SK-N-SH (cell line): ENCODE measurements around the gene MEN1. TPM values are rescaled to one million over a fixed set of nuclear protein-coding genes. Genes with fewer than 3 reads are reported as not detected.

Experiments used
- CTCF ChIA-PET: fragments of 300-600, 350-600 bp; formaldehyde crosslinking; extraction: SDS; loops from one replicate; lab custom pipeline; 2021; lab: Yijun Ruan, JAX
- POLR2A ChIA-PET: fragments of 350-600 bp; sonication (Branson Sonifier 250); formaldehyde crosslinking; extraction: SDS; loops from one replicate; lab custom pipeline; 2020; ENCODE audit warnings: antibody characterized with exemption, inconsistent platforms; lab: Yijun Ruan, JAX
- DNase-seq: peaks from one replicate; pipeline ENCODE4 v3.0.0; 2012
- H2AFZ ChIP-seq: fragments of 200-600 bp; sonication (generic); 2 replicates; pipeline ENCODE4 v1.8.1; 2016; ENCODE audit warnings: antibody characterized with exemption, mild to moderate bottlenecking, low read depth
- H3F3A ChIP-seq: fragments of 200-600 bp; sonication (generic); replicated peaks from 2 replicates; pipeline ENCODE3; 2016; ENCODE audit warnings: antibody characterized with exemption, mild to moderate bottlenecking; ENCODE audit not compliant: insufficient read depth
- H3K27ac ChIP-seq, 2 experiments: fragments of 200-500 bp in 1 of 2; fragments of 200-600 bp in 1 of 2; sonication (Bioruptor generic) in 1 of 2; sonication (generic), shearing (Covaris generic) in 1 of 2; 2 replicates each; pipeline versions ENCODE4 v1.5.1 to v1.6.1; 2014 to 2016; ENCODE audit warnings: low read depth in 2 of 2, inconsistent platforms in 1 of 2, low read length in 1 of 2, mild to moderate bottlenecking in 1 of 2, mixed read lengths in 1 of 2
- H3K27me3 ChIP-seq: fragments of 200-600 bp; sonication (generic), shearing (Covaris generic); 2 replicates; pipeline ENCODE4 v1.6.1; 2016; ENCODE audit warnings: mixed run types; ENCODE audit not compliant: insufficient read depth
- H3K36me3 ChIP-seq, 2 experiments: fragments of 200-500 bp in 1 of 2; fragments of 200-600 bp in 1 of 2; sonication (Bioruptor generic) in 1 of 2; sonication (generic) in 1 of 2; replicated peaks in 1 of 2; 2 replicates each; pipeline versions ENCODE3 to v1.5.1; 2014 to 2016; ENCODE audit warnings: low read length in 1 of 2, mild to moderate bottlenecking in 1 of 2; ENCODE audit not compliant: insufficient read depth in 2 of 2, control insufficient read depth in 1 of 2
- H3K4me1 ChIP-seq, 2 experiments: fragments of 200-500 bp in 1 of 2; fragments of 200-600 bp in 1 of 2; sonication (Bioruptor generic) in 1 of 2; sonication (generic), shearing (Covaris generic) in 1 of 2; 2 replicates each; pipeline versions ENCODE4 v1.5.1 to v1.6.1; 2014 to 2016; ENCODE audit warnings: low read depth in 1 of 2, low read length in 1 of 2, mixed run types in 1 of 2; ENCODE audit not compliant: insufficient read depth in 2 of 2, control insufficient read depth in 1 of 2
- H3K4me2 ChIP-seq: fragments of 200-600 bp; sonication (generic), shearing (Covaris generic); 2 replicates; pipeline ENCODE4 v1.6.1; 2017; ENCODE audit warnings: mixed run types
- H3K4me3 ChIP-seq, 2 experiments: fragments of 200-500 bp in 1 of 2; fragments of 200-600 bp in 1 of 2; sonication (Bioruptor generic) in 1 of 2; sonication (generic), shearing (Covaris generic) in 1 of 2; 2 replicates each; pipeline versions ENCODE4 v1.5.1 to v1.8.1; 2014 to 2016; ENCODE audit warnings: low read depth in 2 of 2, inconsistent platforms in 1 of 2, low read length in 1 of 2, mild to moderate bottlenecking in 1 of 2, mixed read lengths in 1 of 2, moderate library complexity in 1 of 2
- H3K79me2 ChIP-seq: fragments of 200-600 bp; sonication (generic); 2 replicates; pipeline ENCODE4 v1.8.1; 2017; ENCODE audit warnings: mild to moderate bottlenecking; ENCODE audit not compliant: insufficient read depth
- H3K9ac ChIP-seq: fragments of 200-600 bp; sonication (generic); 2 replicates; pipeline ENCODE4 v1.6.1; 2017; ENCODE audit warnings: mixed run types
- H3K9me2 ChIP-seq: fragments of 200-600 bp; sonication (generic); 2 replicates; pipeline ENCODE4 v1.6.1; 2017; ENCODE audit warnings: mixed run types
- H3K9me3 ChIP-seq: fragments of 200-600 bp; sonication (generic); 2 replicates; pipeline ENCODE4 v1.6.1; 2017; ENCODE audit warnings: mixed run types, mild to moderate bottlenecking, moderate library complexity
- H4K20me1 ChIP-seq: fragments of 200-600 bp; sonication (generic); 2 replicates; pipeline ENCODE4 v1.6.1; 2017; ENCODE audit warnings: mild to moderate bottlenecking, mixed run types; ENCODE audit not compliant: insufficient read depth
- CTCF ChIP-seq: fragments of 200-600 bp; sonication (generic); IDR thresholded peaks from 2 replicates; pipeline ENCODE4 v1.6.1; 2017; ENCODE audit warnings: antibody characterized with exemption, mild to moderate bottlenecking, moderate library complexity
- EP300 ChIP-seq, 2 experiments: IDR thresholded peaks; 2 replicates each; pipeline versions ENCODE4 v1.4.0 to v1.6.1; 2012; ENCODE audit warnings: borderline replicate concordance in 1 of 2, low read depth in 1 of 2, low read length in 1 of 2
- FOSL2 ChIP-seq: IDR thresholded peaks from 2 replicates; pipeline ENCODE4 v1.4.0; 2012; ENCODE audit warnings: low read depth, mild to moderate bottlenecking, moderate library complexity, borderline replicate concordance
- FOXJ3 ChIP-seq: sonication (generic); formaldehyde crosslinking; IDR thresholded peaks from 2 replicates; pipeline ENCODE4 v1.5.1; 2020; ENCODE audit warnings: mild to moderate bottlenecking, missing genetic modification reagents
- FOXM1 ChIP-seq: IDR thresholded peaks from 2 replicates; pipeline ENCODE4 v1.4.0; 2012; ENCODE audit warnings: low read depth, mild to moderate bottlenecking
- IRF3 ChIP-seq: fragments of 150-350 bp; IDR thresholded peaks from 2 replicates; pipeline ENCODE4 v1.6.1; 2016; ENCODE audit warnings: mild to moderate bottlenecking, low read depth, low read length
- MAX ChIP-seq: IDR thresholded peaks from 2 replicates; pipeline ENCODE4 v1.4.0; 2012; ENCODE audit warnings: low read depth
- MEF2A ChIP-seq: IDR thresholded peaks from 2 replicates; pipeline ENCODE4 v1.4.0; 2012; ENCODE audit warnings: low read depth, borderline replicate concordance
- MXI1 ChIP-seq: IDR thresholded peaks from 2 replicates; pipeline ENCODE4 v1.6.1; 2012; ENCODE audit warnings: mild to moderate bottlenecking, low read depth, low read length, improper control_type of control experiment
- PBX3 ChIP-seq: IDR thresholded peaks from 2 replicates; pipeline ENCODE4; 2012
- POLR2AphosphoS5 ChIP-seq: IDR thresholded peaks from 2 replicates; pipeline ENCODE4 v1.6.1; 2012; ENCODE audit warnings: low read depth, low read length
- RAD21 ChIP-seq: IDR thresholded peaks from 2 replicates; pipeline ENCODE4 v1.6.1; 2012; ENCODE audit warnings: mild to moderate bottlenecking, low read length
- RCOR1 ChIP-seq: fragments of 150-350 bp; IDR thresholded peaks from 2 replicates; pipeline ENCODE4 v1.6.1; 2017; ENCODE audit warnings: antibody characterized with exemption, low read length
- SMC3 ChIP-seq: IDR thresholded peaks from 2 replicates; pipeline ENCODE4 v1.6.1; 2012; ENCODE audit warnings: low read depth, low read length, improper control_type of control experiment
- USF1 ChIP-seq: IDR thresholded peaks from 2 replicates; pipeline ENCODE4 v1.4.0; 2012; ENCODE audit warnings: low read depth, borderline replicate concordance
- YY1 ChIP-seq: IDR thresholded peaks from 2 replicates; pipeline ENCODE4 v1.4.0; 2012; ENCODE audit warnings: low read depth, mild to moderate bottlenecking
- WGBS: methylation state at CpG from one replicate; pipeline ENCODE4 v1.1.6; 2017; ENCODE audit warnings: low lambda C conversion rate; 5-methylcytosine and 5-hydroxymethylcytosine counted together
- polyA plus RNA-seq, 3 experiments: library from polyadenylated mRNA; depleted of rRNA; stranded (reverse); fragments of >200 nt; gene quantifications; 2 replicates each; pipeline ENCODE4 v1.2.3, GENCODE V29; 2012

MEN1 gene
- polyA plus RNA-seq, 1 of the 3 experiments (the other 2 are of a cell fraction), result 52.9 TPM

- H3K27me3 ChIP-seq, result no peaks in the 10 kb centered on the region
- peaks cover 15% of the 10 kb centered on the region for H3F3A ChIP-seq
- no peaks in the 10 kb centered on the region for H3K36me3 ChIP-seq
- ChIA-PET CTCF (interaction anchor here (1.0 to 12.8 kb wide), 15 partner anchors 9 to 491 kb away, joined by 3 to 530 read pairs (median 5); partner anchors contain the start of genes EHD1 and MAP4K2), POLR2A (no interaction called here)
- TF ChIP-seq MEF2A (no peak), RAD21 (no peak), PBX3 (no peak), POLR2AphosphoS5 (no peak), FOXJ3 (no peak), CTCF (no peak), MAX (no peak), EP300 (IDR thresholded peaks at IDR 0.05; ENCODE audit: borderline replicate concordance in 1 of 2, low read depth in 1 of 2, low read length in 1 of 2) (no peak), YY1 (no peak), SMC3 (no peak), RCOR1 (no peak)
- H3K4me3 ChIP-seq, result peak overlapping the region in 1 of 2 experiments; percentile 37; a peak in 2 of 4 replicates
- no peaks in the 10 kb centered on the region for H3K79me2 ChIP-seq
- no peak overlapping the region for H3K27ac ChIP-seq
- no peak overlapping the region for H3K9ac ChIP-seq
- no peak overlapping the region for H3K4me2 ChIP-seq
- H3K9me3 ChIP-seq, result no peaks in the 10 kb centered on the region
- H3K9me2 ChIP-seq, result no peaks in the 10 kb centered on the region
- H3K4me1 ChIP-seq, result peaks cover 5 to 7% of the 10 kb centered on the region in 2 experiments; a peak in 2 of 4 replicates
- 78% methylated on average over 24 of the region's 27 CpGs for WGBS
- no peak for DNase-seq
- no peaks in the 10 kb centered on the region for H4K20me1 ChIP-seq
- H2AFZ ChIP-seq, result no peak overlapping the region
These were observed 33.5 kb upstream of the MEN1 start for GRCh38 chr11:64843686-64844329.

GRCh38 chr11:64842851-64843685 is 32.7 kb upstream of the MEN1 start:
- peak overlapping the region; percentile 37; the same call in 1 of the 2 replicates for H3K4me2 ChIP-seq
- H3K4me1 ChIP-seq, result peaks cover 5 to 7% of the 10 kb centered on the region in 2 experiments; a peak in 2 of 4 replicates
- H3K9ac ChIP-seq, result no peak overlapping the region
- H3K9me2 ChIP-seq, result no peaks in the 10 kb centered on the region
- no peaks in the 10 kb centered on the region for H3K9me3 ChIP-seq
- no peak for DNase-seq
- 84% methylated on average over 11 of the region's 19 CpGs for WGBS
- no peaks in the 10 kb centered on the region for H3K79me2 ChIP-seq
- H3K27ac ChIP-seq, result no peak overlapping the region
- ChIA-PET CTCF (interaction anchor here (1.0 to 12.8 kb wide), 11 partner anchors 8 to 490 kb away, joined by 3 to 530 read pairs (median 6); partner anchors contain the start of genes ARL2 and EHD1), POLR2A (no interaction called here)
- no peak overlapping the region for H2AFZ ChIP-seq
- H4K20me1 ChIP-seq, result no peaks in the 10 kb centered on the region
- H3K4me3 ChIP-seq, result no peak overlapping the region
- H3K36me3 ChIP-seq, result no peaks in the 10 kb centered on the region
- H3F3A ChIP-seq, result peaks cover 15% of the 10 kb centered on the region
- no peaks in the 10 kb centered on the region for H3K27me3 ChIP-seq
- TF ChIP-seq FOXM1 (no peak), MEF2A (no peak), FOSL2 (no peak), IRF3 (no peak), RCOR1 (no peak), FOXJ3 (no peak), MAX (no peak), MXI1 (no peak), USF1 (no peak), CTCF (no peak)
